ENCODE measurements around the gene DCLK1.

The DCLK1 gene

DNA sequence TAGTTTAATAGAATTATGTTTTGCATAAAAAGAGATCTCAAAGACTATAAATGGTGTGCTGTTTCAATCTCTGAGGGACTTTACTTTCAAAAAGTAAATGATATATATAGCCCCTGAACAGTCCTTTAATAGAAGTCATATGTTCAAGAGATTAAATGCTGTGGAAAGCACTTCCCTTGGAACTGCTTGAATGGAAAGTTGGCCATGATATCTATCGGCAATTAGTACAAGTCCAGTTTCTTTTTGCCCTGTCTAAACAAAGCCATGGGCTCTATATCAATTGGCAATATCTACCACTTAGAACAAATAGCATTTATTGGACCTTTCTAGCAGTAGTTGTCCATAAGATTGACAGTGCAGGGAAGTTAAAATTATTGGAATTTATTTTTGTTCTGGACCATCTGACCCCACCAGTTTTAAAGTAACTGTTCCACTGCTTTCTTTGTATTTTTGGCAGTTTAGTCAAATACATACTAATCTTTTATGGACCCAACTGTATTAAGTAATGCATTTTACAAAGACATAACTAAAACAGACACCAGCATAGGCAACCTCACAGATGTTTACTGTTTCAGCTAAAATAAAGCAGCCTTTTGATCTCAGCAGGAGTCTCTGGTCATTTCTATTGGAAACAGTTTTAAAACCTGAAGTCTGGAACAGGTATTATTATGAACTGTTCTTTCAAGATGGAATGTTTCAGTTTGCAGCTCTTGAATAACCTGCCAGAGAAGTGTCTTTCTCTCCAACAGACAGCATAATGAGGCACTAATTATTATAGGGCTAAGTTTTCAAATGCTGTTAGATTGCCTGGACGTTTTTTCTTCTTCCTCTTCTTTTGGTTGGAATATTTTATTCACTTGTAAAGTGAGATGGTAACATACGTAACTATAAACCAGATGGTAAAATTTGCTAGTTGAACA, 282.6 kb downstream of the DCLK1 start:
- H4K20me1 ChIP-seq (ENCODE audit: insufficient read depth), result no peaks in the 10 kb centered on the region
- H3K4me1 ChIP-seq (ENCODE audit: low read depth, poor library complexity, severe bottlenecking), result no peaks in the 10 kb centered on the region
- H3K36me3 ChIP-seq (ENCODE audit: insufficient read depth), result no peaks in the 10 kb centered on the region
- H3K4me3 ChIP-seq (IDR thresholded peaks at IDR 0.05; ENCODE audit: insufficient read depth, low read depth, low read length), result no peak overlapping the region
- H3K27me3 ChIP-seq (ENCODE audit: insufficient read depth, low read depth), result no peaks in the 10 kb centered on the region
- H3K9ac ChIP-seq, result no peak overlapping the region
- no peak overlapping the region for H2AFZ ChIP-seq (ENCODE audit: low read depth)
- no peak overlapping the region for H3K27ac ChIP-seq
- TF ChIP-seq, protein P1, sequence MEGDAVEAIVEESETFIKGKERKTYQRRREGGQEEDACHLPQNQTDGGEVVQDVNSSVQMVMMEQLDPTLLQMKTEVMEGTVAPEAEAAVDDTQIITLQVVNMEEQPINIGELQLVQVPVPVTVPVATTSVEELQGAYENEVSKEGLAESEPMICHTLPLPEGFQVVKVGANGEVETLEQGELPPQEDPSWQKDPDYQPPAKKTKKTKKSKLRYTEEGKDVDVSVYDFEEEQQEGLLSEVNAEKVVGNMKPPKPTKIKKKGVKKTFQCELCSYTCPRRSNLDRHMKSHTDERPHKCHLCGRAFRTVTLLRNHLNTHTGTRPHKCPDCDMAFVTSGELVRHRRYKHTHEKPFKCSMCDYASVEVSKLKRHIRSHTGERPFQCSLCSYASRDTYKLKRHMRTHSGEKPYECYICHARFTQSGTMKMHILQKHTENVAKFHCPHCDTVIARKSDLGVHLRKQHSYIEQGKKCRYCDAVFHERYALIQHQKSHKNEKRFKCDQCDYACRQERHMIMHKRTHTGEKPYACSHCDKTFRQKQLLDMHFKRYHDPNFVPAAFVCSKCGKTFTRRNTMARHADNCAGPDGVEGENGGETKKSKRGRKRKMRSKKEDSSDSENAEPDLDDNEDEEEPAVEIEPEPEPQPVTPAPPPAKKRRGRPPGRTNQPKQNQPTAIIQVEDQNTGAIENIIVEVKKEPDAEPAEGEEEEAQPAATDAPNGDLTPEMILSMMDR (conservative IDR thresholded peaks at IDR 0.05; ENCODE audit: low read depth, low read length), result no peak
- no peaks in the 10 kb centered on the region for H3K79me2 ChIP-seq (ENCODE audit: insufficient read depth, low read depth)
- no peak overlapping the region for H3K4me2 ChIP-seq

DNA sequence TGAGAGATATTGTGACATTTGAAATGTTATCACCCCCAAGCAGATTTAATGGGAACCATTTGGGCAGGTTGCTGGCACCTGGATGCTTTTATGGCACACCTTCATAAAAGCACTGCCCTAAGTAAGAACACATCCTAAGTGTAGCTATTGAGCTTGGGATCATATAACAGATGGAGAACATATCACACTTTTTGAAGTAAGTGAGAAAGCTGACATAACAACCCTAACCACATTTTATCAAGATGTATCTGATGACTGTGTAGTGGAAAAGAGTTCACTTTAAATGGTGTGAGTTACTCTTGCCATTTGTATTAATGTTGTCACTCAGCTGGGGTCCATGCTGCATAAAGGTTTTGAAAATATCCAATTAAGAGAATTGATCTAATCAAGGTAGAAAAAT, 287.9 kb downstream of the DCLK1 start:
- no peaks in the 10 kb centered on the region for H4K20me1 ChIP-seq (ENCODE audit: insufficient read depth)
- no peaks in the 10 kb centered on the region for H3K36me3 ChIP-seq (ENCODE audit: insufficient read depth)
- H3K27ac ChIP-seq, result no peak overlapping the region

DNA sequence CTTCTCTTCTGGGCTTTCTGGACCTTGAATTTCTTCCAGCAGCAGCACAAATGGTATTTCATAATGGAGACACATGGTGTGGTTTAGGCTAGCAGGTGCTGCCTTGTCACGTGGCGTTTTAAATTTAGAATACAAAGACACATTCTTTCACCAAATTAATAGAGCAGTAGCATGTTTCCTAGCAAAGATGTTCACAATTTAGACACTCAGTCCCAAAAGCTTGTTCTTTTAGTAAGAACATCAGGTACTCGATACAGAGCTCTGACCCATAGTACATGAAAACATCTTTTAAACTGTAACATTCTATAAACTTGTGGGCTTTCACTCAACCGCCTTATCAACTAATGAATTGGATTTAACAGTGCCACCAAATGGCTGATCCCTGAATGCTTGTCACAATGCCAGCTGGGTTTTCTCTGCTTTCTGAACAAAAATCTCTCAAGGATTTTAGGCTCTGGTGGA, 290.1 kb downstream of the DCLK1 start:
- Histone ChIP-seq H4K20me1 (ENCODE audit: insufficient read depth) (no peaks in the 10 kb centered on the region), H2AFZ (ENCODE audit: low read depth) (no peak overlapping the region), H3K79me2 (ENCODE audit: insufficient read depth, low read depth) (no peaks in the 10 kb centered on the region), H3K4me1 (ENCODE audit: low read depth, poor library complexity, severe bottlenecking) (no peaks in the 10 kb centered on the region), H3K27me3 (ENCODE audit: insufficient read depth, low read depth) (no peaks in the 10 kb centered on the region), H3K4me3 (IDR thresholded peaks at IDR 0.05; ENCODE audit: insufficient read depth, low read depth, low read length) (no peak overlapping the region), H3K27ac (no peak overlapping the region), H3K36me3 (ENCODE audit: insufficient read depth) (no peaks in the 10 kb centered on the region), H3K4me2 (no peak overlapping the region), H3K9ac (no peak overlapping the region)
- TF ChIP-seq, protein P1 (conservative IDR thresholded peaks at IDR 0.05; ENCODE audit: low read depth, low read length), result no peak

More for the DNA sequence above, 287.9 kb downstream of the DCLK1 start:
- Histone ChIP-seq H2AFZ (ENCODE audit: low read depth) (no peak overlapping the region), H3K4me2 (no peak overlapping the region), H3K4me3 (IDR thresholded peaks at IDR 0.05; ENCODE audit: insufficient read depth, low read depth, low read length) (no peak overlapping the region), H3K9ac (no peak overlapping the region), H3K4me1 (ENCODE audit: low read depth, poor library complexity, severe bottlenecking) (no peaks in the 10 kb centered on the region), H3K27me3 (ENCODE audit: insufficient read depth, low read depth) (no peaks in the 10 kb centered on the region), H3K79me2 (ENCODE audit: insufficient read depth, low read depth) (no peaks in the 10 kb centered on the region)
- TF ChIP-seq, protein P1 (conservative IDR thresholded peaks at IDR 0.05; ENCODE audit: low read depth, low read length), result no peak

DNA sequence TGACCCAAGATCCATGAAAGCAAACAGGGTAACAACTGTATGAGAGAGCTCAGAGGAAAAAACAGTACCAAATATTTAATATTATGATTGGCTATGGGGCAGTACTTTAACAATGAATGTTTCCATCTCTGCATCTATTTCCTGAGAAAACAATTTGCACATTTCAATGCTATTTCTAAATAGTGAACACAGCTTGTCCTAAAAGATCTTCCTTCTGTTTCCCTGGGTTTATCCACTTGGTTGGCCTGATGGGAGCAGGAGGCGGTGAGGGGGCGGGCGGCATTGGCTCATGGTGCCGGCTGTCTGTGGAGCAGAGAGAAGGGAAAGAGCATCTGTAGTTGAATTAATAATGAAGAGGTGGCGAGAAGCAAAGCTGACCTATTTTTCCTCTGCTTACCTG, 291.4 kb downstream of the DCLK1 start:
- Histone ChIP-seq H3K9ac (no peak overlapping the region), H3K27ac (no peak overlapping the region), H3K36me3 (ENCODE audit: insufficient read depth) (no peaks in the 10 kb centered on the region), H3K4me1 (ENCODE audit: low read depth, poor library complexity, severe bottlenecking) (no peaks in the 10 kb centered on the region), H3K4me2 (no peak overlapping the region), H3K4me3 (IDR thresholded peaks at IDR 0.05; ENCODE audit: insufficient read depth, low read depth, low read length) (no peak overlapping the region), H2AFZ (ENCODE audit: low read depth) (no peak overlapping the region), H4K20me1 (ENCODE audit: insufficient read depth) (no peaks in the 10 kb centered on the region), H3K79me2 (ENCODE audit: insufficient read depth, low read depth) (no peaks in the 10 kb centered on the region), H3K27me3 (ENCODE audit: insufficient read depth, low read depth) (no peaks in the 10 kb centered on the region)
- TF ChIP-seq, protein P1 (conservative IDR thresholded peaks at IDR 0.05; ENCODE audit: low read depth, low read length), result no peak
